Left lobe of liver (tissue), 2 donors: ENCODE data around the gene CNOT4. TPM values are rescaled to one million over a fixed set of nuclear protein-coding genes. Genes with fewer than 3 reads are reported as not detected.
A peak's percentile ranks its signal among the peaks of the same experiment; 100 is the strongest.

Source experiments
- ATAC-seq: fragments of 200-7000 bp; cut with Tn5 transposase; one replicate; pipeline ENCODE4 v1.9.1; 2020; ENCODE audit warnings: mild to moderate bottlenecking, moderate library complexity
- DNase-seq: peaks from one replicate; pipeline ENCODE4 v3.0.0-alpha.2; 2020; ENCODE audit warnings: low spot score
- total RNA-seq: library from RNA; stranded (reverse); gene quantifications from one replicate; pipeline ENCODE4 v1.2.1, GENCODE V29; 2021
- donor health status: DM: no; HTN: no; CAD: no; lungs with moderate emphysema.
- donor health status: DM: no; HTN: yes; CAD: no.

Gene CNOT4, protein sequence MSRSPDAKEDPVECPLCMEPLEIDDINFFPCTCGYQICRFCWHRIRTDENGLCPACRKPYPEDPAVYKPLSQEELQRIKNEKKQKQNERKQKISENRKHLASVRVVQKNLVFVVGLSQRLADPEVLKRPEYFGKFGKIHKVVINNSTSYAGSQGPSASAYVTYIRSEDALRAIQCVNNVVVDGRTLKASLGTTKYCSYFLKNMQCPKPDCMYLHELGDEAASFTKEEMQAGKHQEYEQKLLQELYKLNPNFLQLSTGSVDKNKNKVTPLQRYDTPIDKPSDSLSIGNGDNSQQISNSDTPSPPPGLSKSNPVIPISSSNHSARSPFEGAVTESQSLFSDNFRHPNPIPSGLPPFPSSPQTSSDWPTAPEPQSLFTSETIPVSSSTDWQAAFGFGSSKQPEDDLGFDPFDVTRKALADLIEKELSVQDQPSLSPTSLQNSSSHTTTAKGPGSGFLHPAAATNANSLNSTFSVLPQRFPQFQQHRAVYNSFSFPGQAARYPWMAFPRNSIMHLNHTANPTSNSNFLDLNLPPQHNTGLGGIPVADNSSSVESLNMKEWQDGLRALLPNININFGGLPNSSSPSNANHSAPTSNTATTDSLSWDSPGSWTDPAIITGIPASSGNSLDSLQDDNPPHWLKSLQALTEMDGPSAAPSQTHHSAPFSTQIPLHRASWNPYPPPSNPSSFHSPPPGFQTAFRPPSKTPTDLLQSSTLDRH
- total RNA-seq: 10.0 TPM

DNA sequence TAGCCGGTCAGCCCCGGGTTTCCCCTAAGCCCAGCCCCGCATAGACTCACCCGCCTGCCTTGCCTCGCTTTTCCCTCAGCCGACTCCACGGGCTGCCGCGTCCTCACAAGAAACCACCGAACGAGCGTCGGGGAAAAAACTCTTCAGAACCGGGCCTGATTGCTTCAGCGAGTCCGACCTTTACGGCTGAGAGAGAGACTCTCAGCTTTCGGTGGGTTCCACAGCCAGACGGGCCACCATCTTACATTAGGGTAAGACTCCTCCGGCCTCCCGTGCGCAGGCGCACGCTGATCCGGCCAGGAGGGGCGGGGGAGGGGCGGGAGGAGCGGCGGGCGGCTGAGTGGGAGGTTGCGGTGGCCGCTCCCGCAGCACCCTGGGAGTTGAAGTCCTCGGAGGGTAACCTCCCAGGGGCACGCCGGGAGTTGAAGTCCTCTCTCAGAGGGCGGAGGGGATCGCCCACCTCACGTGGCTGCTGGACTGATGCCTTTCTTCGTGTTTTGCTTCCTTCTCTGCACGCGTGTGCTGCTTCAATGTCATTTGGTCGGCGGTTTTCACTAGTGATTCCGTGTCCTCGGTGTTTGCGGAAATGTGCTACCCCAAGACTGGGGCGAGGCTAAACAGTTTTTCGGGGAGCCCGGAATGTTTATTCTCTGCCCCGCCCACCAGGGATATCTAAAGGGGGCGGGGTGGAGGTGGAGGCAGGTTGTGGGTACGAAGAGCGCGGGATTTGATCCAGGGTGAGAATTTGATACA lies at the start of gene CNOT4:
Gene CNOT4 (minus strand): TSS at position 264 of the 753 bp plus-strand sequence. CDS start 71,771 bp downstream, outside the sequence.
- ATAC-seq: peak; percentile 95
- peak; percentile 98 for DNase-seq

DNA sequence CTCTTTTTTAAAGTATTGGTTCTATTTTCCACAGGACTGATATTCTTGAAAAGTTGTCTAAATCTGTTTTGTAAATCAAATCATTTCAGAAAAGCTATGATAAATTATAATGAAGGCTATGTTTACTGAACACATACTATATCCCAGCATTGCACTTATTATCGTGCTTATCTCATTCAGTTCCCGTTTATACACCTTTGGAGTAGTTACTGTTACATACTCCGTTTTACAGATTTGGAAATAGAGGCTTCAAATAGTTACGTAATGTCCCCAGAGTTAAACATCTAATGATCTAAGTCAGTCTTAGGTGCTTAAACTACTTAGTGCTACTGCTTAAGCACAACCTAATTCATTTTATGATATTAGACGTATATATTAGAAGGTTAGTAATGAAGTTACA lies 49.0 kb upstream of the CNOT4 start:
- ATAC-seq (no peak), DNase-seq (no peak)

DNA sequence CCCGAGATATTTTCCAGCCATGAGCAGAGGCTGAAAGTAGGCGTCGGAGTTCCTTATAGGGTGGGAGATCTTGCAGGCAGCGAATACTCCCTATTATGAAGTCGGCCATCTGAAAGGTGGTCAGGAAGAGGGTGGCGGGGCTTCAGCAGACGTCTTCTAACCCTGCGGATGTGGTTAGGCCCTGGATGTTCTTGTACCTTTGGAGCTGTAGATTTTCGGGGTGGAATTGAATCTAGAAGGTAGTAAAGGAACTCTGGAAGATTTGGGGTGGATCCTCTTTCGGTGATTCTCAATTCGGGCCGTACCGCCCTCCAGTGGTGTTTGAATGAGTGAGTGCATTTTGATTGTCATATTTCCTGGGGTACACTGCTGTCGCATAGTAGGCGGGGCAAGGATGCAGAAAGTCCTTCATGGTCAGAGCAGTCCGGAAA lies 48.5 kb upstream of the CNOT4 start:
- ATAC-seq: peak; percentile 62
- DNase-seq: peak; percentile 48

DNA sequence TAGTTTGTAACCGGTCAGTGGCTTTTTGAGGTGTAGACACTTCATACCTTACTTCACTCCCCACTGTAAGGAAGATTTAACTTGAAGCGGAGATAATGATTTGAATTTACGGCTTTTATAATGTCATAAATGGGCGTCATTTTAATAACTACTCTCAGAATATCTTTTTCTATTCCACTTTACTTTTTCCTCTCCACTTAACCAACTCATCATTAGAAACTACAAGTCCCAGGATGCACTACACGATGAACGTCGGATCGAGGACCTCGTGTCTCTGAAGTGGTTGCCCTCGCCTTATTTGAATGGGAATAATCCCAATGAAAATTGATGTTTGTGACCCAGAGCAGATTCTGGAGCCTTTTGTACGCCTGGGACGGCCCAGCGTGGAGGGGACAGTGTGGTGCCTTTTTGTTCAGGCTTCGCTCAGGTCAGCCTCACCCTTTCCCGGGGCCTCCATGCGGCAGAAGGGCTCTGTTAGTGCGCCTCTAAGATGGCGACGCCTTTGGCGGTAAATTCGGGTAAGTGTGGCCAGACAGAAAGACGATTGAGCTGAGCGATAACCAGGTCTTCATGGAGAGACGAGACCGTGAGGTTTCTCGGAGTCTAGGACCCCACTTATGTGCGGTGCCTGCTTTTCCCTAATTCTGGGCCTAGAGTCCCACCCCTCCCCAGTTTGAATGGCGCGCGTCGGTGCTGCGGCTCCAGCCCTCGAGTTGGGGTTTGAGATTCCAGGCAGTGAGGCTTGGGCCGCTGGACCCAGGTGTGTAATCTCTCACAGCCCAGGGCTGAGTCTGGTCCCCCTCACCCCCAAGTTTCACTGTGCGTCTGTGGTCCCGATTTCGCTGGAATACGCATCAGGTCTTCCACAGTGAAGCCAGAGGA lies 47.8 kb upstream of the CNOT4 start, which contains the start of gene NUP205:
Gene NUP205 (plus strand): TSS at position 463 of the 882 bp plus-strand sequence. CDS start 28 bp downstream, at position 491.
- peak; percentile 94 for ATAC-seq
- peak; percentile 81 for DNase-seq

DNA sequence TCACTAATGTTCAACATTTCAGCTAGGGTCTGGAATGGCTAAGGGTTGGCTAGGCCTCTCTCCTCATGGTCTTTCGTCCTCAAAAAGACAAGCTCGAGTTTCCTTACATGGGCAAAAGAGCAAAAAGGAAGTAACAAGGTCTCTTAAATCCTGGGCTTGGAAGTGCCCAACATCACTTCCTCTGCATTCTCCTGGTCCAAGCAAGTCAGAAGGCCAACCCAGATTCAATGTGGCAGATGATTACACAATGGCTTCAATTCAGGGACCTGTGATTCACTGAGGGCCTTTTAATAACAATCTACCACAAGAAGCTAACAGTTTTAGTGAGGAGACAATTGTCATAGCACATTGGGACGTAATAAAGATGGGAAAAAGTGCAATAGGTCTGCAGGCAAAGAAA lies 43.4 kb upstream of the CNOT4 start:
- ATAC-seq (no peak), DNase-seq (no peak)

DNA sequence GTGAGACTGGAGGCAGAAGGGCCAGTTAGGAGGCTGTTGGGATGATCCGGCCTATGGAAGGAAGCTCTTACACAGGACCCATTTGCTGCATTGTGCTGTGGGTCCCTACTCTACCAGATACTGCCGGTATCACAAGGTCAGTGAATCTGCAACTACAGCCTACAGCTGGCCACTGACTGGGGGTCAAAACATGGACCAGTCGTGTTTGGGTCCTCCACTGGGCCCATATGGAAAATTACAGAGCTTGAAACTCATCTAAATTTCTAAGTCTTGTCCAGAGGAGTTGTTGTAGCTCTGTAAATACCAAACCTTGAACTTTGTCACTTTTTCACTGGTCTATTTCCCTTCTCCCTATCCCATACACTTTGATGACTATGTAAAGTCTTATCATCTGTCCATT lies 42.2 kb upstream of the CNOT4 start:
- ATAC-seq (no peak), DNase-seq (no peak)

DNA sequence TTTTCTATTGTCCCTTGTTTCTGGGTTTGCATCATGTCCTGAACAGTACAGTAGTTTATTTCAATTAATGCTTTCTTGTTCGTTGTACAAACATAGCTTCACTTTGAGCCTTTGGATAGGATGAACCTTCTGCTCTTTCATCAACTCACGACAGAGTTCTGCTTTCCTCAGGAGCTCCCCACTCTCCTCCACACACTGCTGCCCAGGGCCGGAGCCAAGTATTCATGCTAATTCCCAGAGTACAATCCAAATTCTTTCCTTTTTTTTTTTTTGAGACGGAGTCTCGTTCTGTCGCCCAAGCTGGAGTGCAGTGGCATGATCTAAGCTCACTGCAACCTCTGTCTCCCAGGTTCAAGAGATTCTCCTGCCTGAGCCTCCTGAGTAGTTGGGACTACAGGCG lies 40.3 kb upstream of the CNOT4 start:
- ATAC-seq (no peak), DNase-seq (no peak)

DNA sequence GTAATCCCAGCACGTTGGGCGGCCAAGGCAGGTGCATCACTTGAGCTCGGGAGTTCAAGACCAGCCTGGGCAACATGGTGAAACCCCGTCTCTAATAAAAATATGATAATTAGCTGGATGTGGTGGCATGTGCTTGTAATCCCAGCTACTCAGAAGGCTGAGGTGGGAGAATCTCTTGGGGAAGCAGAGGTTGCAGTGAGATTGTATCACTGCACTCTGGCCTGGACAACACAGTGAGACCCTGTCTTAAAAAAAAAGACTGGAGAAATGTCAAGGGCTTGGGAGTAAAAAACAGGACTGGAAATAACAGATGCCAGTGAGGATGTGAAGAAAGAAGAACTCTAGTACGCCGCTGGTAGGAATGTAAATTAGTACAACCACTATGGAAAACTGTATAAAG lies 31.1 kb upstream of the CNOT4 start:
- ATAC-seq: no peak
- DNase-seq: no peak

DNA sequence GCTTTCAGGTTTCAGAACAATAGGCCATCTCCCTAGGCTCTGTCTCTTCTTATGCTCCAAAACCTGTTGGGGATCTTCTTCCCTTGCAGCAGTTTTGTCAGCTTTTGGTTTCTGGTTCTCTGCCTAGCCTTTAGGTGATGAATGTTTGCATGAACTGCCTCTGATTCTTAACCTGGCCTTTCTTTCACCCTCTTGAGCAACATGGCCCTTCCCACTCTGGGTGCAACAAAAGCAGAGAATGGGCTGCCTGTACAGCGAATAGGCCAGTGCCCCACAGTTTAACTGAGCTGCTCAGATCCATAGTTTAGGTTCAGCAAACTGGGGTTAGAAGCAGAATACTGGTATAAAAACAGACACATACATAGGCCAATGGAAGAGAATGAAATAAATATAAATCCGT lies 29.7 kb upstream of the CNOT4 start:
- no peak for DNase-seq
- ATAC-seq: peak; percentile 32

DNA sequence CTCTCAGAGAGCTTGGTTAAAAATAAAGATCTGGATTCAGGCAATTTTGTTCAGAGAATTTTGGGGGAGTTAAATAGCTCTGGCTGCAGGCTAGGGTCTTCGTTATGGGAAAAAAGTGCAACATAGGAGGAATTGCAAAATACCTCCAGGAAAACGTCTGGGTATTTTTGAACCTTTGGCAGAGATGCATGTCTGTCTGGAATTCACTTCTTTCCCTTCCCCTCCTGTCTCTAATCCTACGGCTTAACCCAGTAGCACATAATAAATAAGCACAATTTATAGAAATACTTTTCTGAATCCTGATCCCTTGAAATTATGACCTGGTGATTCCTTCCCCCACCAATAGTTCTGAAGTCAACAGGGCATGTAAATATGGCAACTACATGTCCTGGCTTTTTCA lies 28.5 kb upstream of the CNOT4 start:
- DNase-seq: no peak
- no peak for ATAC-seq

DNA sequence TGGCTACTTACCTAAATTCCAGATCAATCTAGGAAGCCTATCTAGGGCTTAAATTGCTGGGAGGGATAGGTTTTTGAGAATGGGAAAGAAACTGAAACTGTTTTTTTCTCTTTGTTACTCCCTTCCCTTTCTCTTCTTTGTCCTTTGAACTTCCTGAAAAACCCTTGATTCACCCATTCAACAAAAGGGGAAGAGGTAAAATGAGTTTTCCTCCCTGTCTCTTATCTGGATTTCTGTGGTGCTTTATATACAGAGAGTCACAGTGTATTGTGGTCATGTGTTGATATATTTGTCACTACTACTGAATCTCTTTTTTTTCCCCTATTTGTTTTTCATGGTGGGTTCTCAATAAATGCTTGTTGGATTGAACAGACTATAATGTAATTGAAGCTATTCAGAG lies 28.0 kb upstream of the CNOT4 start:
- DNase-seq: no peak
- ATAC-seq: no peak

DNA sequence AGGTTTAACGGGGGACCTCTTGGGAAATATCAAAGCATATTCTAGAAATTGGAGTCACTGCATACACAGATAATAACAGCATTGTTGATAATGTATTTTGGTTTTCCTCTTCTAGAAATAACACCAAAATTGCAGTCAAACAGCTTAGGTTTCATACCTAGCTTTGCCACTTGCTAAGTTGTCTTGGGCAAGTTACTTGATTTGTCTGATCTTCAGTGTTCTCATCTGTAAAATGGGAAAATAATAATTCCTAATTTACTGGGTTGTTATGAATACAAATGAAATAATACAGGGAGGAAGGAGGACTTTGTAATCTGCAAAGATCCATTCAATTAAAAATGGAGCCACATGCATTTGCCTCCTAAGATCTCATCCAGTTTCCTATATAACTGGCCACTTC lies 27.6 kb upstream of the CNOT4 start:
- no peak for DNase-seq
- no peak for ATAC-seq

DNA sequence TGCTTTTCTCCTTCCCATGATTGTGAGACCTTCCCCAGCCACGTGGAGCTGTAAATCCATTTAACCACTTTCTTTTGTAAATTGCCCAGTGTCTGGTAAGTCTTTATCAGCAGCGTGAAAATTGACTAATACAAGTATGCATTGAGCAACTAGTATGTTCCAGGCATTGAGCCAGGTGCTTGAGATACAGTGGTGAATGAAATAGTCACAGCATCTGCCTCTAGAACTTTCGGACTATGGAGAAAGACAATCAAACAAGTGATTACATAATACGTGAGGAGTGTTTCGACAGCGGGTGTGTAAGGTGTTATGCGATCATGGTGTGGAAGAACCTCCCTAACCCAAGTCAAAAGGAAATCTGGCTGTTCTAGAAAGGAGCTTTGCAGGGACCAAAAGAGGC lies 26.2 kb upstream of the CNOT4 start:
- ATAC-seq: peak; percentile 64
- no peak for DNase-seq

DNA sequence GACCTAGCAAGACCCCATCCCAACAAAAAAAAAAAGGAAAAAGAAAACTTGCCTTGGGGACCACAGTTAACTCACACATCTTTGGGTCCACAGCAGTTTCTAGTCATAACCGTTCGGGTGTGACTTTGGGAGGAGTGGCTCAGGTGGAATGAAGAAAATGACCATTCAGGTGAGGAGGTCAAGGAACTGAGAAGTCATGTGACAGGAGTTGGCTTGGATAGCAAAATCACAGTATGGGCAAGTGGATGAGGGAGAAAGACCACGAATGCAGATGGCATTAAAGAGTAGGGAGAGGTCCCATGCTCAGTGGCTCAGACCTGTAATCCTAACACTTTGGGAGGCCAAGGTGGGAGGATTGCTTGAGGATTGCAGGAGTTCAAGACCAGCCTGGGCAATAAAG lies 17.1 kb upstream of the CNOT4 start:
- ATAC-seq: no peak
- DNase-seq: no peak

DNA sequence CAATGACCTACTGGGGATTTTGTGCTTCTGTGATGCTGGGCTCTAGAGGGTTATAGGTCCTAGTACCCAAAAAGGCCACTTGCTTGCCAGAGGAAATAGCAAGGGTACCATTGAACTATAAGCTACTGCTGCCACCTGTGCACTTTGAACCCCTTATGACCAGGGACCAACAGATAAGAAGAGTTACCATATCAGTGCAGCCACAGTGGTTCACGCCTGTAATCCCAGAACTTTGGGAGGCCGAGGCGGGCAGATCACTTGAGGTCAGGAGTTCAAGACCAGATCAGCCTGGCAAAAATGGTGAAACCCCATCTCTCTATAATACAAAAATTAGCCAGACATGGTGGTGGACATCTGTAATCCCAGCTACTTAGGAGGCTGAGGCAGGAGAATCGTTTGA lies 15.5 kb upstream of the CNOT4 start:
- ATAC-seq (no peak), DNase-seq (no peak)

DNA sequence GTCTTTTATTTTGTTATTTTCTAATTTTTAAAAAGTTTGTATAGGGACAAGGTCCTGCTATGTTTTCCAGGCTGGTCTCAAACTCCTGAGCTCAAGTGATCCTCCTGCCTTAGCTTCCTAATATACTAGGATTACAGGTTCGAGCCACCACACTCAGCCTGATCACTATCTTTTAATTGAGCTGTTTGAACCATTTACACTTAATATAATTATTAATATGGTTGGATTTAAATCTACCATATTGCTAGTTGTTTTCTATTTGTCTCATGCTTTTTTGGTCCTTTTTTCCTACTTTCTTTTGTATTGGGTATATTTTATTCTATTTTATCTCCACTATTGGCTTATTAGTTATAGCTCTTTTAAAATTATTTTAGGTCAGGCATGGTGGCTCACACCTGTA lies 13.2 kb upstream of the CNOT4 start:
- ATAC-seq (no peak), DNase-seq (no peak)

DNA sequence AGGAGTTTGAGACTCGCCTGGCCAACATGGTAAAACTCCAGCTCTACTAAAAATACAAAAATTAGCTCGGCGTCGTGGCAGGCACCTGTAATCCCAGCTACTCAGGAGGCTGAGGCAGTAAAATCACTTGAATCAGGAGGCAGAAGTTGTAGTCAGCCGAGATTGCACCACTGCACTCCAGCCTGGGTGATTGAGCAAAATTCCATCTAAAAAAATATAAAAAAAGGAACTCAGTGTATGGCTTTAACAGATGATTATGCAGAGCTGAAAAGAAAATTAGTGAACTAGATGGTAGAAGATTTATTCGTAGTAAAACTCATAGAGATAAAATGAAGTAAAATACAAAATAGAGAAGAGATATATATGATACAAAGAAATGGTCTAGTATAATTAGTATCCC lies 12.6 kb upstream of the CNOT4 start:
- DNase-seq (no peak), ATAC-seq (no peak)

DNA sequence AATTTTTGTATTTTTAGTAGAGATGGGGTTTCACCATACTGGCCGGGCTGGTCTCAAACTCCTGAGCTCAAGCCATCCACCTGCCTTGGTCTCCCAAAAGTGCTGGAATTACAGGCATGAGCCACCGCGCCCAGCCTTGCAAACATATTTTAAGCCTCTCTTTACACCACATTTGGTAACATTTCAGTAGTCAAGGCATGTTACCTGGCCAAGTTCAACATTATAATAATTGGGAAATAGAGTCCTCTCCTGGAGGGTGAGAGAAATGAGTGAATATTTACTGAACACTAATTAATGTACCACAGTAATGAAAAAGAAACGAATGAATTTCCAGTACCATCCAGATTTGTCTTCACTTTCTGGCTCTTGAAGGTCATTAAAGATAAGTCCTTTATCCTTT lies 10.0 kb upstream of the CNOT4 start:
- no peak for ATAC-seq

DNA sequence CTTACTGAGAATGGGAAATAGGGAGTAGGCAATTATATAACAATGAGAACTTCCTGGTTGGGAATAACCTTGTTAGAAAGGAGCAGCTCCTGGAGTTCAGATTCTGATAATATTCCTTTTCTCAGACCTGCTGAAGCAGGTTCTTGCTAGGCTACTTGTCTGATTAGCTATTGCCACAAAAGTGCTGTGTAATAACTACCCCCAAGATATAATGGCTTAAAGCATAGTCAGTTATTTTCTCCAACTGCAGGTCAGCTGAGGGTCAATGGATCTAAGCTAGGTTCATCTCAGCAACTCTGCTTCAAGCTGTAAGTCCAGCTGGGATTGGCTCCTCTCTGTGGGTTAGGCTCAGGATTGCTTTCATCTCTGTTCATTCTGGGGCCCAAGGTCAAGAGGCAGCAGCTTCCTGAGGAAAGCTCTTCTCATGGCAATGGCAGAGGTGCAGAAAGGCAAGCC lies 9.4 kb upstream of the CNOT4 start:
- ATAC-seq: no peak
- no peak for DNase-seq

More for the DNA sequence above, 10.0 kb upstream of the CNOT4 start:
- DNase-seq: no peak

DNA sequence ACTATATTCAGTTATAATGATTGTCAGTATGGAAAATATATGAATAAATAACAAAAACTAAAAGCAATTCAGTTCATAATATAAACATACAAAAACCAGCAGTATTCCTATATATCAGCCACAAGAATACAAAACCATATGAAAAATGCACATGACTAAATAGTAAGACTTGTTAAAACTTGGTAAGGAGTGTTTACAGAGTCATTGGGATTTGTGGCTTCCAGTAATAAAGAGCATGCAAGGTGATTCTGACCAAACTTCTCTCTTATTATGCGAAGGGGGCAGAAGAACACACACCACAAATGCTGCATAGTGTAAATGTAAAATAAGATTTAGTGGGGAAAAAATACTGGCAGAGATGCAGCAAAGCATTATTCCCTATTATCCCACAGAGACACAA lies 8.8 kb upstream of the CNOT4 start:
- DNase-seq (no peak), ATAC-seq (no peak)
